ENCODE data around the gene ZNF14. TPM values are rescaled to one million over a fixed set of nuclear protein-coding genes. Genes with fewer than 3 reads are reported as not detected.

The ZNF14 gene
- total and polyA plus RNA-seq, 2 of the 13 experiments (the other 11 are each of a cell fraction or from before 2014, with no cell fraction given), result 1.9 to 6.2 TPM

GRCh38 chr19:19704836-19705235 is 28.1 kb downstream of the ZNF14 start (continued):
- TF ChIP-seq ZNF687 (CRISPR knock-in tag; IDR thresholded peaks at IDR 0.05) (peak; percentile 31), TOPORS (CRISPR knock-in tag; IDR thresholded peaks at IDR 0.05) (no peak), IRX3 (CRISPR knock-in tag; IDR thresholded peaks at IDR 0.05; ENCODE audit: borderline replicate concordance, low read depth) (no peak), TEAD3 (CRISPR knock-in tag; optimal IDR thresholded peaks at IDR 0.05; ENCODE audit: borderline replicate concordance) (peak; percentile 24), ZFY (CRISPR knock-in tag; IDR thresholded peaks at IDR 0.05) (peak; percentile 37; the same call in 1 of the 2 replicates), ZNF768 (CRISPR knock-in tag; IDR thresholded peaks at IDR 0.05) (peak; percentile 87), SKIL (CRISPR knock-in tag; IDR thresholded peaks at IDR 0.05; ENCODE audit: borderline replicate concordance) (no peak), ZNF430 (CRISPR knock-in tag; IDR thresholded peaks at IDR 0.05) (peak; percentile 38; the same call in 1 of the 2 replicates), ZSCAN25 (CRISPR knock-in tag; IDR thresholded peaks at IDR 0.05) (no peak), ZNF317 (CRISPR knock-in tag; IDR thresholded peaks at IDR 0.05) (no peak), HOXA5 (CRISPR knock-in tag; IDR thresholded peaks at IDR 0.05) (no peak), ARID5B (CRISPR knock-in tag; IDR thresholded peaks at IDR 0.05) (0 out of 2 replicates have a peak, but pooled peaks have one; percentile 10), ZNF530 (CRISPR knock-in tag; IDR thresholded peaks at IDR 0.05; ENCODE audit: low read depth) (no peak), ZNF3 (CRISPR knock-in tag; IDR thresholded peaks at IDR 0.05) (no peak), HOXD1 (CRISPR knock-in tag; IDR thresholded peaks at IDR 0.05) (no peak), ZBTB8A (CRISPR knock-in tag; IDR thresholded peaks at IDR 0.05; ENCODE audit: borderline replicate concordance, low read depth) (no peak), JUNB (CRISPR knock-in tag; IDR thresholded peaks at IDR 0.05; ENCODE audit: borderline replicate concordance) (no peak), HNF4G (IDR thresholded peaks at IDR 0.05; ENCODE audit: borderline replicate concordance, low read depth, low read length) (peak; percentile 50), HNF4G (CRISPR knock-in tag; IDR thresholded peaks at IDR 0.05; ENCODE audit: borderline replicate concordance, low read depth) (no peak; the same call in 1 of the 2 replicates)
- TF ChIP-seq, protein P1, sequence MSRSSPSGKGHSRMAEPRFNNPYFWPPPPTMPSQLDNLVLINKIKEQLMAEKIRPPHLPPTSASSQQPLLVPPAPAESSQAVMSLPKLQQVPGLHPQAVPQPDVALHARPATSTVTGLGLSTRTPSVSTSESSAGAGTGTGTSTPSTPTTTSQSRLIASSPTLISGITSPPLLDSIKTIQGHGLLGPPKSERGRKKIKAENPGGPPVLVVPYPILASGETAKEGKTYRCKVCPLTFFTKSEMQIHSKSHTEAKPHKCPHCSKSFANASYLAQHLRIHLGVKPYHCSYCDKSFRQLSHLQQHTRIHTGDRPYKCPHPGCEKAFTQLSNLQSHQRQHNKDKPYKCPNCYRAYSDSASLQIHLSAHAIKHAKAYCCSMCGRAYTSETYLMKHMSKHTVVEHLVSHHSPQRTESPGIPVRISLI (CRISPR knock-in tag; IDR thresholded peaks at IDR 0.05; ENCODE audit: borderline replicate concordance), result peak; percentile 24; the same call in 1 of the 2 replicates
